ENCODE results near the gene IFNGR1.

The IFNGR1 gene

DNA sequence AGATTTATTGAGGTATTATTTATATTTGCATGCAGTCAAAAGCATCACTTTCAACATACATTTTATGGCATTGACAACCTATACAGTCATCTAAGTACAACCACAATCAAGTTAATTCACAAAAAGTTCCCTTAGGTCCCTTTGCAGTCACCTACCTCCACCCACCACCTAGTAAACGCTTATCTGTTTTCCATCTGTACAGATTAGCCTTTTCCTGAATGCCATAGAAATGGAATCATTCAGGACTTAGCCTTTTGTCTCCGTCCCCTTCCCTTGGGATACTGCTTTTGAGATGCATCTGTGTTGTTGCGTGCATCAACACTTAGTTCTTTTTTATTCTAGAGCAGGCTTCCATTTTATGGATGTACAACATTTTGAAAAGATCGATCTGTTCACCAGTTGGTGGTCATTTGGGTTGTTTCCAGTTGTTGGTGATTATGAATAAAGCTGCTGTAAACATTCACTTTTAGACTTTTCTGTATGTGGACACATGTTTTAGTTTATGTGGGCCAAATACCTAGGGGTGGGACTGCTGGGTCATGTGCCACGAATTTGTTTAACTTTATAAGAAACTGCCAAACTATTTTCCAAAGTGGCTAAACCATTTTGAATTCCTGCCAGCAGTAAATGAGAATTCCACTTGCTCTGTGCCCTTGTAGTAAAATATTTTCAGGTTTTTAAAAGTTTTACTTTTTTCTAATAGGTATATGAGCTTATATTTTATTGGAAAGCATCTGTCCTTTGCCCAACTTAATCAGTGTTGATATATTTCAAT is 17.6 kb upstream of the IFNGR1 start:
- CTCF ChIA-PET = interaction anchor here (0.6 to 1.7 kb wide), 4 partner anchors 9 to 88 kb away, joined by 3 to 4 read pairs (median 4); no protein-coding TSS in a partner anchor
- no peaks in the 10 kb centered on the region for H3K36me3 ChIP-seq (ENCODE audit: control insufficient read depth in 4 of 4, insufficient read depth in 4 of 4, low read length in 3 of 4)
- POLR2A ChIA-PET = no interaction called here
- WGBS (ENCODE audit: insufficient coverage) = 100% methylated on average over 4 of the region's 5 CpGs
- no peak overlapping the region for H3K4me3 ChIP-seq (ENCODE audit: control insufficient read depth in 1 of 7, extremely low read depth in 1 of 7, insufficient read depth in 4 of 7, low read depth in 2 of 7, low read length in 6 of 7)
- DNase-seq = no peak
- no peaks in the 10 kb centered on the region for H3K27me3 ChIP-seq (replicated peaks in 2 of 5; ENCODE audit: control insufficient read depth in 4 of 5, insufficient read depth in 5 of 5, low read length in 4 of 5)
- no peak overlapping the region for H3K27ac ChIP-seq (ENCODE audit: insufficient read depth in 1 of 2, low read depth in 1 of 2, low read length in 2 of 2, poor library complexity in 1 of 2, severe bottlenecking in 2 of 2)
- peaks cover 16 to 53% (median 30%) of the 10 kb centered on the region in 4 experiments for H3K4me1 ChIP-seq (ENCODE audit: control extremely low read depth in 1 of 4, control insufficient read depth in 4 of 4, insufficient read depth in 4 of 4, low read length in 3 of 4)
- H3K9me3 ChIP-seq (ENCODE audit: control extremely low read depth in 1 of 5, control insufficient read depth in 4 of 5, insufficient read depth in 2 of 5, low read depth in 1 of 5, low read length in 4 of 5) = peaks cover 0 to 3% (median 0%) of the 10 kb centered on the region in 5 experiments

DNA sequence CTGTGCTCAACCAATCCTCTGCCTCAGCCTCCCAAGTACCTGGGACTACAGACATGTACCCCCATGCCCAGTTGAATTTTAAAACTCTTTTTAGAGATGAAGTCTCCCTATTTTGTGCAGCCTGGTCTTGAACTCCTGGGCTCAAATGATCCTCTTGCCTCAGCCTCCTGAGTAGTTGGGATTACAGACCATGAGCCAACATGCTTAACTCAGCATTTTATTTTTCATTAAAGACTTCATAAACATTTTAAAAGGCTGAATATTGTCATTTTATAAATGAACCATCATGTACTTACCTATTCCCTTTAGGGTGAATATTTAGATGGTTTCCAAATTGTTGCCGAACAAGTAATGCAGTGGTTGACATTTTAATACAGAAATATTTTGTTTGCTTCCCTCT is 16.5 kb upstream of the IFNGR1 start:
- no peak for DNase-seq
- Histone ChIP-seq H3K4me3 (ENCODE audit: control insufficient read depth in 1 of 7, extremely low read depth in 1 of 7, insufficient read depth in 4 of 7, low read depth in 2 of 7, low read length in 6 of 7) (no peak overlapping the region), H3K27ac (ENCODE audit: insufficient read depth in 1 of 2, low read depth in 1 of 2, low read length in 2 of 2, poor library complexity in 1 of 2, severe bottlenecking in 2 of 2) (no peak overlapping the region), H3K9me3 (ENCODE audit: control extremely low read depth in 1 of 5, control insufficient read depth in 4 of 5, insufficient read depth in 2 of 5, low read depth in 1 of 5, low read length in 4 of 5) (peaks cover 0 to 3% (median 0%) of the 10 kb centered on the region in 5 experiments), H3K36me3 (ENCODE audit: control insufficient read depth in 4 of 4, insufficient read depth in 4 of 4, low read length in 3 of 4) (no peaks in the 10 kb centered on the region), H3K27me3 (replicated peaks in 2 of 5; ENCODE audit: control insufficient read depth in 4 of 5, insufficient read depth in 5 of 5, low read length in 4 of 5) (no peaks in the 10 kb centered on the region), H3K4me1 (ENCODE audit: control extremely low read depth in 1 of 4, control insufficient read depth in 4 of 4, insufficient read depth in 4 of 4, low read length in 3 of 4) (peaks cover 16 to 61% (median 32%) of the 10 kb centered on the region in 4 experiments)
- WGBS (ENCODE audit: insufficient coverage) = no CpG with 5 or more reads among the region's 1 CpG
- POLR2A ChIA-PET = no interaction called here
- CTCF ChIA-PET = interaction anchor here (1.0 to 1.4 kb wide), 2 partner anchors 10 to 14 kb away, joined by 3 read pairs; no protein-coding TSS in a partner anchor

DNA sequence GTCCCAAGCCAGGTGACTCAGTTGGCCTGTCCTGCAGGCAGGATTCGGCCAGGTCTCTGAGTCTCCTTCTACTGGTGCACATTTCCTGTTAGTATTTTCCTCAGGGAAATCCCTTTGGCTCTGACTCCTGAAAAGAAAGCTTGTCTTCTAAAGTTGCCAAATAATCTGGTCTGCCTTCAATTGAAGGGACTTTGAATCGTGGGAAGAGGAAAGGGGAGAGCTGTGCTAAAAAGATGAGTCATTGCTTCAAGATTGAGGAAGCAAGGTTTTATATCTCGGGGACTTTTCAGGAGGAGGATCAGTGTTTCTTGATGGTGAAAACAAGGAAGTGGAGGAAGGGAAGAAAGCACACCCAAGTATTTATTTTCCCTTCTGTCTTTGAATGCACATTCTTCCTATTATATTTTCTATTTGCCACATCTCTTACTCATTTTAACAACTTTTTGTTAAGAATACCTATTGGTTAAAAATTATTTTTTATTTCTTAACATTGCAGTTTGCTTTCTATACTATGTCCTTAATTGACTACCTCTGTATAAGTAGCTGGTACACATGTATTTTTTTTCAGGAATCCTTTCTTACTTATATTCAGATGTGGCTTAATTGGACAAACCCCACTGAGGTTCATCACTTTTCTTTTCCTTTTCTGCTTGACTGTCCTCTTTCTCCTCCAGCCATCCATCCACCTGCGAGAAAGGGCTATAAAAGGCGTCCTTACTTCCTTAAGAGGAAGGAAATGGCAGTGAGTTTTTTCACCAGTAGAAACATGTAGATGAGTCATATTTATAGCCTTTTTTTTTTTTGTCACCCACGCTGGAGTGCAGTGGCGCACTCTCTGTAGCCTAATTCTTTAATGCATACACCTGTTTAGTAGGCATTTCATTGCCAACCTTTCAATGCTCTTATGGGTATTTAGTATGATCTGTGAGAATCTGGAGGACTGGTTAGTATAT is 15.0 kb upstream of the IFNGR1 start:
- Histone ChIP-seq H3K4me1 (ENCODE audit: control extremely low read depth in 1 of 4, control insufficient read depth in 4 of 4, insufficient read depth in 4 of 4, low read length in 3 of 4) (peaks cover 16 to 67% (median 24%) of the 10 kb centered on the region in 4 experiments), H3K27me3 (replicated peaks in 2 of 5; ENCODE audit: control insufficient read depth in 4 of 5, insufficient read depth in 5 of 5, low read length in 4 of 5) (no peaks in the 10 kb centered on the region), H3K36me3 (ENCODE audit: control insufficient read depth in 4 of 4, insufficient read depth in 4 of 4, low read length in 3 of 4) (no peaks in the 10 kb centered on the region), H3K9me3 (ENCODE audit: control extremely low read depth in 1 of 5, control insufficient read depth in 4 of 5, insufficient read depth in 2 of 5, low read depth in 1 of 5, low read length in 4 of 5) (peaks cover 0 to 3% (median 0%) of the 10 kb centered on the region in 5 experiments), H3K4me3 (ENCODE audit: control insufficient read depth in 1 of 7, extremely low read depth in 1 of 7, insufficient read depth in 4 of 7, low read depth in 2 of 7, low read length in 6 of 7) (no peak overlapping the region), H3K27ac (ENCODE audit: insufficient read depth in 1 of 2, low read depth in 1 of 2, low read length in 2 of 2, poor library complexity in 1 of 2, severe bottlenecking in 2 of 2) (no peak overlapping the region)
- CTCF ChIA-PET = interaction anchor here (1.0 to 1.5 kb wide), 5 partner anchors 9 to 16 kb away, joined by 3 to 4 read pairs (median 3); no protein-coding TSS in a partner anchor
- POLR2A ChIA-PET = interaction anchor here (0.7 kb wide), 1 partner anchor 17 kb away, joined by 3 read pairs; no protein-coding TSS in a partner anchor
- 50% methylated on average over 2 of the region's 7 CpGs for WGBS (ENCODE audit: insufficient coverage)
- DNase-seq = peak; percentile 65 to 86 (median 81)

GRCh38 chr6:137231895-137232294 is 12.7 kb upstream of the IFNGR1 start:
- Histone ChIP-seq H3K27me3 (replicated peaks in 2 of 5; ENCODE audit: control insufficient read depth in 4 of 5, insufficient read depth in 5 of 5, low read length in 4 of 5) (no peaks in the 10 kb centered on the region), H3K27ac (ENCODE audit: insufficient read depth in 1 of 2, low read depth in 1 of 2, low read length in 2 of 2, poor library complexity in 1 of 2, severe bottlenecking in 2 of 2) (no peak overlapping the region), H3K4me3 (ENCODE audit: control insufficient read depth in 1 of 7, extremely low read depth in 1 of 7, insufficient read depth in 4 of 7, low read depth in 2 of 7, low read length in 6 of 7) (no peak overlapping the region), H3K4me1 (ENCODE audit: control extremely low read depth in 1 of 4, control insufficient read depth in 4 of 4, insufficient read depth in 4 of 4, low read length in 3 of 4) (peaks cover 16 to 78% (median 24%) of the 10 kb centered on the region in 4 experiments), H3K36me3 (ENCODE audit: control insufficient read depth in 4 of 4, insufficient read depth in 4 of 4, low read length in 3 of 4) (no peaks in the 10 kb centered on the region), H3K9me3 (ENCODE audit: control extremely low read depth in 1 of 5, control insufficient read depth in 4 of 5, insufficient read depth in 2 of 5, low read depth in 1 of 5, low read length in 4 of 5) (no peaks in the 10 kb centered on the region)
- DNase-seq = peak in 1 of 3 donors; percentile 15
- WGBS (ENCODE audit: insufficient coverage) = 54% methylated on average over 4 of the region's 4 CpGs
- ChIA-PET POLR2A (no interaction called here), CTCF (no interaction called here)

- CTCF ChIA-PET = interaction anchor here (0.7 kb wide), 1 partner anchor 771 kb away, joined by 3 read pairs; no protein-coding TSS in a partner anchor
- Histone ChIP-seq H3K4me1 (ENCODE audit: control extremely low read depth in 1 of 4, control insufficient read depth in 4 of 4, insufficient read depth in 4 of 4, low read length in 3 of 4) (peaks cover 16 to 84% (median 24%) of the 10 kb centered on the region in 4 experiments), H3K36me3 (ENCODE audit: control insufficient read depth in 4 of 4, insufficient read depth in 4 of 4, low read length in 3 of 4) (no peaks in the 10 kb centered on the region), H3K9me3 (ENCODE audit: control extremely low read depth in 1 of 5, control insufficient read depth in 4 of 5, insufficient read depth in 2 of 5, low read depth in 1 of 5, low read length in 4 of 5) (no peaks in the 10 kb centered on the region), H3K27me3 (replicated peaks in 2 of 5; ENCODE audit: control insufficient read depth in 4 of 5, insufficient read depth in 5 of 5, low read length in 4 of 5) (no peaks in the 10 kb centered on the region), H3K4me3 (ENCODE audit: control insufficient read depth in 1 of 7, extremely low read depth in 1 of 7, insufficient read depth in 4 of 7, low read depth in 2 of 7, low read length in 6 of 7) (no peak overlapping the region), H3K27ac (ENCODE audit: insufficient read depth in 1 of 2, low read depth in 1 of 2, low read length in 2 of 2, poor library complexity in 1 of 2, severe bottlenecking in 2 of 2) (no peak overlapping the region)
- POLR2A ChIA-PET = no interaction called here
- DNase-seq = no peak
- WGBS (ENCODE audit: insufficient coverage) = 97% methylated on average over 6 of the region's 7 CpGs
Observed at GRCh38 chr6:137230956-137231555, 11.9 kb upstream of the IFNGR1 start.

- POLR2A ChIA-PET = interaction anchor here (0.6 kb wide), 1 partner anchor 1402 kb away, joined by 3 read pairs; no protein-coding TSS in a partner anchor
- peaks cover 16 to 87% (median 25%) of the 10 kb centered on the region in 4 experiments for H3K4me1 ChIP-seq (ENCODE audit: control extremely low read depth in 1 of 4, control insufficient read depth in 4 of 4, insufficient read depth in 4 of 4, low read length in 3 of 4)
Observed at GRCh38 chr6:137230547-137230946, 11.4 kb upstream of the IFNGR1 start.

More at GRCh38 chr6:137230547-137230946, 11.4 kb upstream of the IFNGR1 start:
- CTCF ChIA-PET = interaction anchor here (0.7 to 1.0 kb wide), 2 partner anchors 14 to 772 kb away, joined by 3 read pairs; no protein-coding TSS in a partner anchor
- Histone ChIP-seq H3K9me3 (ENCODE audit: control extremely low read depth in 1 of 5, control insufficient read depth in 4 of 5, insufficient read depth in 2 of 5, low read depth in 1 of 5, low read length in 4 of 5) (no peaks in the 10 kb centered on the region), H3K27me3 (replicated peaks in 2 of 5; ENCODE audit: control insufficient read depth in 4 of 5, insufficient read depth in 5 of 5, low read length in 4 of 5) (no peaks in the 10 kb centered on the region), H3K27ac (ENCODE audit: insufficient read depth in 1 of 2, low read depth in 1 of 2, low read length in 2 of 2, poor library complexity in 1 of 2, severe bottlenecking in 2 of 2) (no peak overlapping the region), H3K4me3 (ENCODE audit: control insufficient read depth in 1 of 7, extremely low read depth in 1 of 7, insufficient read depth in 4 of 7, low read depth in 2 of 7, low read length in 6 of 7) (no peak overlapping the region), H3K36me3 (ENCODE audit: control insufficient read depth in 4 of 4, insufficient read depth in 4 of 4, low read length in 3 of 4) (no peaks in the 10 kb centered on the region)
- WGBS (ENCODE audit: insufficient coverage) = 78% methylated on average over 4 of the region's 5 CpGs
- DNase-seq = peak in 2 of 3 donors; percentile 46 to 49

Data from common myeloid progenitor, CD34-positive (primary cell).